Right kidney (tissue), 1 donor: ENCODE data around the gene CCZ1B.
"Not testable (repeated sequence)": the region's sequence is repeated elsewhere in the genome, so short reads cannot be mapped to it uniquely, and the experiment has no call there.

Source experiments
- DNase-seq: peaks from one replicate; pipeline ENCODE4 v3.0.0-alpha.2; 2016

CCZ1B gene

DNA sequence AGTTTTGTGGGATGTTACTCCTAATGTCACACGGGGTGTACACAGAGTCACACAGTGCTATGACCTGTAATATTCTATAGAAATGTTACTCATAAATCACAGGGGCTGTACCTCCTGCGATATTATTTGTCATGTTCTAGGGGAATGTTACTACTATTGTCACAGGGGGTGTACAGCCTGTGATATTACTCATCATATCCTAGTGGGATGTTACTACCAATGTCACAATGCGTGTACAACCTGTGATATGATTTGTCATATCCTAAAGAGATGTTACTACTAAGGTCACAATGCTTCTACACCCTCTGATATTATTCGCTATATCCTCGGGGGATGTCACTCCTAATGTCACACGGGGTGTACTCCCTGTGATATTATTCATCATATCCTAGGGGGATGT, 7.6 kb upstream of the CCZ1B start:
- no peak for DNase-seq

DNA sequence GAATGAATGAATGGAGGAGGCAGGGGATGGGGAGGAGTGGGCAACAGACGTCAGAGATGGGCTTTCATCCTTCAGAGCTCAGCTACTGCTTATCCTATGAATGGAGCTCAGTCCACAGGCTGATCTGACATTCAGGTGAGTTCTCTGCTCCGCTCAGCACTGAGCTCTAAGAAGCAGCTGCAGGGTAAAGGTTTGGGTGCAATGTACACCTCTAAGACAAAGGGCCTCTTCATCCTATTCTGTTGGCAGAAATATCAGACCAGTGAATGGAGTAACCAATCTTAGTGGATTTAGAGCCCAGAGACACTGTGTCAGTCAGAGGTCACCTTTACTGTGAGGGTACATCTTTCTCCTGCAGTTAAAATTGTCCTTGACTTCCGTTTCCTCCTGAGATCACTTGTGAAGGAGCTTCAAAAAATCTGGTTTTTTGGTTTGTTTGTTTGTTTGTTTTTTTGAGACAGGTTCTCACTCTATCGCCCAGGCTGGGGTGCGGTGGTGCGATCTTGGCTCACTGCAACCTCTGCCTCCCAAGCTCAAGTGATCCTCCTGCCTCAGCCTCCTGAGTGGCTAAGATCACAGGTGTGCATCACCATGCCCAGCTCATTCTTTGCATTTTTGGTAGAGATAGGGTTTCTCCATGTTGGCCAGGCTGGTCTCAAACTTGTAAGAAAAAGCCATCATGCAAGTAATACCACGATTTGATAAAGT, 5.1 kb upstream of the CCZ1B start:
- no peak for DNase-seq

DNA sequence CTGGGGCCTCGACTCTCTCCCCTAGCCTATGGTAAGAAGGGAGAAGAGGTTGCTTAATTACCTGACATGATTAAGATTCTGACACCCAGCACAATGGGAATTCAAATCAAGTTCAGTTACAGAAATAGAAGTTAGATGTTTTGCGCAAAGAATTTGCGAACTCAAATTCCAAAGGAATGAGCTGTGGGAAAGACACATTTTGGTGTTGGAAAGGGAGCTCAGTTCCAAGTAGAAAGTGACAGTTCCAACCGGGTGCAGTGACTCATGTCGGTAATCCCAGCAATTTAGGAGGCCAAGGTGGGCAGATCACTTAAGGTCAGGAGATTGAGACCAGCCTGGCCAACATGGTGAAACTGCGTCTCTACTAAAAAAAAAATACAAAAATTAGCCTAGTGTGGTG, 4.0 kb upstream of the CCZ1B start:
- DNase-seq = not testable (repeated sequence)

DNA sequence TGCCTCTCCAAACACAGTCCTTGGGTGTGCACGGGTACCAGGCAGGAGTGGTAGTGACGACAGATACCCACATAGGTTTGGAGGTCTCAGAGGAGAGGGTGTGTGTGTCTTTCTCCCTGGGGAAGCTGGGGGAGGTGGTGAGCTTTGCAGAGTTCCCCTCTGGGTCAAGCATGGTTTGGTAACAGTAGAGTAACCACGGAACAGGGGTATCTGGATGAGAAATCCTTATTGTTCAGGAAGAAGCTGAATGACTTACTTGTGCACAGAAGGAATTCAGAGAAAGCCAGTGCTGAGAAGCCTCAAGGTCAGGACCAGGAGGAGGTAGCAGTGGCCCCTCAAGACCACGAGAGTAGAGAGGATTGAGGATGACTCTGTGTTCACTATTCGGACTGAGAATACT, 3.5 kb upstream of the CCZ1B start:
- not testable (repeated sequence) for DNase-seq

DNA sequence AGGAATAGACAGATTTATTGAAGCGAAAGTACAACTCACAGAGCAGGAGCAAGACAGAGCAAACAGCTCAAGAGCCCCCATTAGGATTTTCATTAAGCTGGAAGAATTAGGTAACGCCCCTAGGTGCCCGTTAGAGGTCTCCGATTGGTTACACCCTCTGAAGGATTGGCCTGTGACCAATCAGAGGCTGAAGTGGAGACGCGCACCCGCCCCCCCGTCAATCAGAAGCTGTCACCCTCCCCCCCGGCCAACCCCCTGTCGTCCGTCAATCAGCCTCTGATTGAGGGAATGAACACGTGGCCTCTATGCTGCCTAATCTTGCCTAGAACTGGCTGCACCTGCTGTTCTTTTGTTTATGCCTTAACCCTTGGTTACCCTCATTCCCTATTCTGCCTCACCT, 1.1 kb upstream of the CCZ1B start:
- DNase-seq = not testable (repeated sequence)

DNA sequence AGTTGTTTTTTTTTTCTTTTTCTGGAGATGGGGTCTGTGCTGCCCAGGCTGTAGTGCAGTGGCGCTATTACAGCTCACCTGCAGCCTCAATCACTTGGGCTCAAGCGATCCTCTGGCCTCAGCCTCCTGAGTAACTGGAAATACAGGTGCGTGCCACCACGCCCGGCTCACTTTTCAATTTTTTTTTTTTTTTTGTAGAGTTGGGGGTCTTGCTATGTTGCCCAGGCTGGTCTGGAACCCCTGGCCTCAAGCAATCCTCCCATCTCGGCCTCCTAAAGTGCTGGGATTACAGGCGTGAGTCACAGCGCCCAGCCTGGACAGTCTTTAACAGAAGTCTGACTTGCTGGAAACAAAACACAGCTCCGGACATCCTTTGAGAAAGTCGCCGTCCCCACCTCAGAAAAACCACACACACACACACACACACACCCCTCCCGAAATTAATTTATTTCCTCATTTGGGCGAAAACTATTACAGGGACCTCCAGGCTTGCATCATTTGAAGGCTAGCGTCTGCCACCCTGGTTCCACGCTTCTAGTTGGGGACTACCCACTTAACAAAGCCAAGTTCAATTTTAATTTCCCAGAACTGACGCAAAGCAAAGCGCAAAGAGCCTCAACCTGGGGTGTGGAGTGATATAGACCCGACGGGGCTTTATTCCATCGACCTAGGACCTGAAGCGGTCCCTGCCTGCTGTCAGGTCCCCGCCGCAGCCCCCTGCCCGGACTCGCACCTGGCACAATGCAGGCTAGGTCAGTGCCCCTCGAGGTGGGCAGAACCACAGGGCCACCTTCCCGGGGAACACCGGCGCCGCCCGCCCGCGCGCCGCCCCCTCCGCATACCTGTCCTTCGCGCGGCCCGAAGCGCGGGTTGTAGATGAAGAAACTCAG, 594 bp downstream of the CCZ1B start:
- not testable (repeated sequence) for DNase-seq

DNA sequence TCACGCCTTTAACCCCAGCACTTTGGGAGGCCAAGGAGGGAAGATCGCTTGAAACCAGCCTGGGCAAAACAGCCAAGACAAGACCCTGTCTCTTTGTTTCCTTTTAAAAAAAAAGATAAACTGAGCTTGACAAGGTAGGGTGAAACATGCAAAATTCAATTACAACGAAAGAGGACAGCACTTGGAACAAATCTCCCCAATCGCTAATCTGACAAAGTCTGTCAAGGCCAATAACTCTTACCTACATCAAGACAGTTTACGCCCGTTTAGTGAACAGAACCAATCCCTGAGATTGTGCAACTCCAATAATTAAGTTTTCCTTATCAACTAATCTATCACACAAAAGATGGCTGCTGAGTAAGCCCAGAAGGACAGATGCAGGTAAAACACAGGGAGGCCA, 4.5 kb downstream of the CCZ1B start:
- not testable (repeated sequence) for DNase-seq

DNA sequence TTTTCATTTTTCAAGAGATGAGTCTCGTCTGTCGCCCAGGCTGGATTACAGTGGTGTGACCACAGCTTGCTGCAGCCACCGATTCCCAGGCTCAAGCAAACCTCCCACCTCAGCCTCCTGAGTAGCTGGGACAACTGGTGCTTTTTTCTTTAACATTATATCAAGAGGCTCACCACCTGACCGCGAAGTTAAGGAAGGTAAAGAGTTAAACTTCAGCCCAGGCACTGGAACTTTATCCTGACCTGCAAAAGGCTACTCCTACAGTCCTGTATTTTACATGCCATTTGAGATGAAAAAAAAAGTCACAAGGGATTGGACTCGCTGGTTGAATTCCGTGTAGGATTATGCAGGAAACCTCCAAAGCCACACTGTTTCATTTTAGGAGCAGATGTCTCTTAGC, 10.6 kb downstream of the CCZ1B start:
- DNase-seq = not testable (repeated sequence)

DNA sequence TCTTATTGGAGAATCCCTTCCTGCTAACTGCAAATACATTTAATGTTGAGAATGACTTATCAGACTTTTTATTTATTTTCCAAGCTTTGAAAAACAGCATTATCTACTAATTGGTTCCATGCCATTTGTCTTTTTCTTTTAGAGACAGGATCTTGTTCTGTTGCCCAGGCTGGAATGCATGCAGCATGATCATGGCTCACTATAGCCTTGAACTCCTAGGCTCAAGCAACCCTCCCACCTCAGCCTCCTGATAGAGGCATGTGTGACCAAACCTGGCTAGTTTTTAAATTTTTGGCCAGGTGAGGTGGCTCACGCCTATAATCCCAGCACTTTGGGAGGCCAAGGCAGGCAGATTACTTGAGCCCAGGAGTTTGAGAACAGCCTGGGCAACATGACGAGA, 13.1 kb downstream of the CCZ1B start:
- not testable (repeated sequence) for DNase-seq

DNA sequence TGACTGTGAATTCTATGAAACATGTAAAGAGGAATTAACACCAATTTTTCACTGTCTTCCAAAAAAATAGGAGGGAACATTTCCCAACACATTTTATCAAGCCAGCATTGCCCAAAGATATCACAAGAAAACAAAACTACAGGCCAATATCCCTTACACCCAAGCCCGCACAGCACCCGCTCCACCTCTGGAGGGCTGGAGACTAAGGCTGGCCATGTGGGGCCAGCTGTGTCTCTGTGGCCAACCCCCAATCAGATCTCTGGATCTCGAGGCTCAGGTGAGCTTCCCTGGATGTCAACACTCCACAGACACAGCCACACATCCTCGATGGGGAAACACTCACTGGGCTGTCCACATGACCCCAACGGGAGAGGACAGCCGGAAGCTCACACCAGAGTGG, 18.1 kb downstream of the CCZ1B start:
- not testable (repeated sequence) for DNase-seq

DNA sequence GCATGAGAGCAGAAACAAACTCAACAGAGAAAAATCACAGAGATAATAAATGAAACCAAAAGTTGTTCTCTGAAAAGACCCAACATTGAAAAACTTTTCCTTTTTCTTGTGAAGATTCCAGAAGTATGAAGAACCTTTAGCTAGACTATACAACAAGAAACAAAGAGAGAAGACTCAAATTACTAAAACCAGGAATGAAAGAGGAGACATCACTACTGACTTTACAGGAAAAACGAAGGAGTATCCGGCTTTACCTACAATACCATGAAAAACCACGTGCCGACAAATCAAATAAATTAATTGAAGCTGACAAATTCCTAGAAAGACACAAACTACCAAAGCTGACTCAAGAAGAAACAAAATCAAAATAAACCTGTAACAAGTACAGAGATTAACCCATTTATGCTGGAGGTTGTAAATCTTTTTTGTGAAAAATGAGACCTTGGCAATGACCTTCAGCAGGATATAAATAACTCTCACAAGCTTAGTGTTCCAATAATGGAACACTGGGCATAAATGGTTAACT, 18.6 kb downstream of the CCZ1B start:
- not testable (repeated sequence) for DNase-seq

DNA sequence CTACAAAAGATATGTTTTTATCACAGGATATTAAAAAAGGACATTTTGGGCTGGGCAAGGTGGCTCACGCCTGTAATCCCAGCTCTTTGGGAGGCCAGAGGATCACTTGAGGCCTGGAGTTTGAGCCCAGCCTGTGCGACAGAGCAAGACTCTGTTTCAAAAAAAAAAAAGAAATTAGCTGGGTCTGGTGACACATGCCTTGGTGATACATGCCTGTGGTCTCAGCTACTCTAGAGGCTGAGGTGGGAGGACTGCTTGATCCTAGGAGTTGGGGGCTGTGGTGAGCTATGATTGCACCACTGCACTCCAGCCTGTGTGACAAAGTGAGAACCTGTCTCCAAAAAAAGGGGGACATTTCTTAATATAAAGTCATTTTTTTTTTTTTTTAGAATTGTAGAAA, 25.7 kb downstream of the CCZ1B start:
- DNase-seq = not testable (repeated sequence)

DNA sequence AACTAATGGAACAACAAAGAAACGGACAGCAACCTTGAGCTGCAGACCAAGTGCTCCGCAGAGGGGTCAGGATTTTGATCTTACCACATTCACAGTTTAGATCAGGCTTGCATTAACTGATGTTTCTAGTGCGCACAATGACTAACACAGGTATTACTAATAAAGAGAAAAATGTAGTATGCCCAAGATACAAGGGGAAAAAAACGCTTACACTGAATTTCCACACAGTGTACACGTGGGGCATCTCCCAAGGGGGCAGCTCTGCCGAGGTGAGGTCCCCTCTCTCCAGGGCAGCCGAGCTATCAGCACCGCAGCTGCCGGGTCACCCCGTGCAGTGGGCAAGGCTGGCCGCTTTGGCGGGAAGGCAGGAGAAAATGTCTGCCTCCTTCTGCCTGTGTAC, 26.2 kb downstream of the CCZ1B start:
- not testable (repeated sequence) for DNase-seq

DNA sequence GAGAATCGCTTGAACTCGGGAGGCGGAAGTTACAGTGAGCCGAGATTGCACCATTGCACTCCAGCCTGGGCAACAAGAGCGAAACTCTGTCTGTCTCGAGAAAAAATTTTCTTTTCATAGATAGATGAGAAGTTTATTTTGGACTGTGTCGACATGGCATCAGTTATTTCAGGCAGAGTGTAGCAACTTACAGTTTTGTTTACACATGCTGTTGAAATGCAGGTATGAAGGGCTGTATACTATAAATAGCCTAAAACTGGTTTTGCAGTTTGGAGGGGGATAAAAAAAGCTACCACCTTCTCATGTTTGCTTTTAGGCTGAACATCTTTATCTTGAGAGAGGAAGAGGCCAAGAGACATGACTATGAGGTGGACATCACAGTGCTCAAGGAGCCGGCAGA, 28.0 kb downstream of the CCZ1B start:
- not testable (repeated sequence) for DNase-seq

DNA sequence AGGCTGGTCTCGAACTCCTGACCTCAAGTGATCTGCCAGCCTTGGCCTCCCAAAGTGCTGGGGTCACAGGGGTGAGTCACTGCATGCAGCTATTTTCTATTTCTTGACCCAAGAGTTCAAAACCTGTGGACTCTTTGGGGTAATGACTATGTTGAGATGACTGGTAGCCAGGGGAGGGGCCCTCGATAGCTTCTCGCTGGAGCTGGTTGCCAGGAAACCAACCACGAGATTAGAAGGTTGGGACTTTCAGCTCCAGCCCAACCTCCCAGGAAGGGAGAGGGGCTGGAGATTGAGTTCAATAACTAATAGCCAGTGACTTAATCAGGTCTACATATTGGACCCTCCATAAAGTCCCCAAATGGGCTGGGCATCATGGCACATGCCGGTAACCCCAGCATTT, 28.9 kb downstream of the CCZ1B start:
- DNase-seq = not testable (repeated sequence)

DNA sequence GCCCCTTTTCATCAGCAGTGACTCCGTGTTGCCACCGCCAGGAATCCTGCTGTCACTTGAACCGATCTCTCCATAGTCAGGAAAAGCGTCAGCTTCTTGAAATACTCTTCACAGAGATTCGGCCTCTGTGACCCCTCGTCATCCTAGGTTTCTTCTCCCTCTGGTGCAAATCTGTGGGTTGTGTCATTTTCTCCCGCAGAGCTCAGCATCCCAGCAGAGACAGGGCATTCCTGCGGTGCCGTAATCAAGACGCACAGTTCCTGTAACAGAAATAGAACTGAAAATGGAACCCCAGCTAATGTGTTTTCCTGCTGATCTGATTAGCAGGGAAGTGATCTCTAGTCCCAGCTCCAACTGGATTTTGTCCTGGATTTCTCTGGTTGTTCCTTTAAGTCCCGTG, 31.8 kb downstream of the CCZ1B start:
- DNase-seq = not testable (repeated sequence)

DNA sequence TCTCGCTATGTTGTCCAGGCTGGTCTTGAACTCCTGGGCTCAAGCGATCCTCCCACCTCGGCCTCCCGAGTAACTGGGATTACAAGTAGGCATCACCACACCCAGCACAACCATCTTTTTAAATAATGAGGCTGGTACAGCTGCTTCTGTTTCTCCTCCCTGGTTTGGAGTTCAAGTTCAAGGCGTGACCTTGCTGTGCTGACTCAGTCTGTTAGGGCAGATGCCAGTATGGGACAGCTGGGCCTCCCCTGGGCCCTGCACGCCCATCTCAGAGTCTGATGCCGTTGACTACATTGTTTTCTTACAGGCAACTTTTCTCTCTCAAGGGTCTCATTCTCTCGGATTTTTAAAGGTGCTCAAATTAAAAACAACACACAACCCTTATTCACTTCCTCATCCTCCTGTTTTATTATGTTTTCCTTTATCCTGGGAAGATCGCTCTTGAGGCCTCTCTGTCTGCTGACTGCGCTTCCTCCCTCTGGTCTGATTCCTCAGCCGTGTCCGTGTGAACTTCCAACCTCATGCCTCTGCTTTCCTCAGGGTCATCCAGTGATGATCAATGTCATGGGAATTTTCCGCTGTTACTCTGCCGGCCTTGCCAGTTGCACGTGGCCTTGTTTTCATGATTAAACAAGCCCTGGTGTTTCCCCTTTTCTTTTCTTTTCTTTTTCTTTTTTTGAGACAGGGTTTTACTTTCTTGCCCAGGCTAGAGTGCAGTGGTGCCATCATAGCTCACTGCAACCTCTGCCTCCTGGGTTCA, 33.8 kb downstream of the CCZ1B start:
- DNase-seq = not testable (repeated sequence)

DNA sequence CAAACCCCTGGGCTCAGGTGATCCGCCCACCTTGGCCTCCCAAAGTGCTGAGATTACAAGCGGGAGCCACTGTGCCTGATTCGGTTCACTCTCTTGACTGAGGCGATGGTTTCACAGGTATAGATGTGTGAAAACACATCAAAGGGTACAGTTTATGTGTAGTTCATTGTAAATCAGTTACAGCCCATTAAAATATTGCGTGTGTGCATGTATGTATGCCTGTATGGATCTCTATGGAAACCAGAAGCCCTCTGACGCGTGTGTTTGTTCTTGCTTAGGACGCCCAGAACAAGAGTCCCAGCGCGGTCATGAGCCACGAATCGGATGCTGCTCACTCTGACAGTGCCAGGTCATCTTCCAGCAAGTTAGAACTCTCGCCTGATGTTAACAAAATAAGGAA, 36.7 kb downstream of the CCZ1B start:
- not testable (repeated sequence) for DNase-seq

DNA sequence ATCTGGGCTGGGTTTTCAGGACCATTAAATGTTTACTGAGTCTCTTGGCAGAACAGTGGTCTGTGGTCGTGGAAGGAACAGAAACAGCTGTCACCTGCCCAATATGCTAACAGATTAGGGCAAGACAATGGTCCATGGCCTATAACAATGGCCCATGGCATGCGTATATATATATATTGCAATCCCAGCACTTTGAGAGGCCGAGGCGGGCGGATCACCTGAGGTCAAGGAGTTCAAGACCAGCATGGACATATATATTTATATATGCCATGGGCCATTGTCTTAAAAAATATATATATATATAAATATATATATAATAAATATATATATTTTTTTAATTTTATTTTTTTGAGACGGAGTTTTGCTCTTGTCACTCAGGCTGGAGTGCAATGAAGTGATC, 44.5 kb downstream of the CCZ1B start:
- not testable (repeated sequence) for DNase-seq

DNA sequence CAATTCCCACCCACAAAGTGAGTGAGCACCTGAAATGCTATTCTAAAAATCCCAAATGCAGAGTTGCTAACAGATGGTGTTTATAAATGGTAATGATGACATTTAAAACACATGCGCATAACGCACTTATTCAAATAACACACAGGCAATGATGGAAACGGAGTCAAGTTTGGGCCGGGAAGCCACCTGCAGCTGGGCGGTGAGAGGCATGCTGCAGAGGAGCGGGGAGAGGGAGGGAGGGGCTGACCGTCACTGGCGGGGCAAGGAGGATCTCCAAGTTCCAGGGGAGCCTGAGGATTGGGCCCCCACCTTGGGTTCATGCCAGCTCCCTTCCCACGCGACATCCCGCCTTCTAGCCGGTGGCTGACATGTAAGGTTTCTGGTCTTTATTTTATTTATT, 64.9 kb downstream of the CCZ1B start:
- DNase-seq = not testable (repeated sequence)

DNA sequence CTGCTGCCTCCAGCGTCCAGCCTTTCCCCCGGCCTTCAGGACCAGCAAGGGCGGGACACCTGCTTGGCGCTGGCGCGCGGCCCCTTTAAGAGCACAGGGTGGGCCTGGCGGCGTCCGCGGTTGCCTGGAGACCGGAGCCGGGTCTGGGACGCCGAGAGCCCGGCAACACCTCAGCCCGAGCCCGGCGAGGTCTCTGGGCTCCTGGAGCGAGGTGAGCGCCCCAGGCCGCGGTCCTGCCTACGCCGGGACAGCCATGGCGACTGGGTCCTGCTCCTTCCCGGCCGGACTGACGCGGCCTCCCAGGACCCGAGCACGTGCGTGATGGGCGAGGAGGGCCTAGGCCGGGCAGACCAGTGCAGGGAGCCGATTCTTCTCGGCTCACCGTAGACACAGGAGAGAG, 72.1 kb downstream of the CCZ1B start, which contains the start of gene RSPH10B2:
TSS of gene RSPH10B2 (plus strand) at position 140 of the 400 bp plus-strand sequence. CDS start 3,575 bp downstream, outside the sequence.
- DNase-seq = not testable (repeated sequence)

DNA sequence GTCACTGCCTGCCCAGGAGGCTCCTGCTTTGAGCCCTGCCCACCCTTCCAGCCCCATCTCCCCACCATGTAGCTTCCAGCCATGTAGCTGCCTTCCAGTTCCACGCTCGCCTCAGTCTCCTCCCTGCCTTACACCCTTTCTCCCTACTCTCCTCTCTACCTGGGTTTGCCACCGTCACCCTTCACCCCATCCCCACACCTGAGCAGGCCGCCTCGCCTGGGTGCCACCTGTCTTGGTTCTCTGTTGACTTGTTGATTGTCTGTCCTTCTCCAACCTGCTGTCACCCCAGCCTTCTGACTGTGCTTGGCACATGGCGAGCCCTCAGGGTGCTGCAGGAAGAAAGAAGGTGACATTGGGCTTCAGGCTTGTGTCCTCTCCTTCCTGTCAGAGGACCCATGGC, 75.9 kb downstream of the CCZ1B start:
- DNase-seq = not testable (repeated sequence)
